Psoas muscle (tissue), 8 donors: ENCODE results near the gene SPAG8. TPM values are rescaled to one million over a fixed set of nuclear protein-coding genes. Genes with fewer than 3 reads are reported as not detected.
A peak's percentile ranks its signal among the peaks of the same experiment; 100 is the strongest.

Experiments used
- ATAC-seq, 4 donors: fragments of 200-7000 bp; cut with Tn5 transposase; one replicate each; pipeline ENCODE4 v1.9.1; 2020; ENCODE audit warnings: moderate library complexity in 3 of 4, mild to moderate bottlenecking in 2 of 4
- DNase-seq, 2 donors: peaks; one replicate each; pipeline ENCODE4 v3.0.0-alpha.2; 2020
- H3K27ac ChIP-seq: fragments of 200-600 bp; one replicate; pipeline ENCODE4 v1.8.0; 2022
- H3K27me3 ChIP-seq, 3 donors: fragments of 200-600 bp in 1 of 3; one replicate each; pipeline versions ENCODE4 v1.6.1 to v1.8.0; 2013 to 2022; ENCODE audit warnings: low read length in 2 of 3, mild to moderate bottlenecking in 2 of 3, moderate library complexity in 1 of 3; ENCODE audit not compliant: insufficient read depth in 3 of 3
- H3K36me3 ChIP-seq, 2 donors: fragments of 200-600 bp in 1 of 2; one replicate each; pipeline versions ENCODE4 v1.6.1 to v1.8.0; 2013 to 2022; ENCODE audit warnings: low read depth in 1 of 2, mild to moderate bottlenecking in 1 of 2, moderate library complexity in 1 of 2; ENCODE audit not compliant: insufficient read depth in 1 of 2
- H3K4me1 ChIP-seq: fragments of 200-600 bp; one replicate; pipeline ENCODE4 v1.8.0; 2022
- H3K4me3 ChIP-seq: fragments of 200-600 bp; one replicate; pipeline ENCODE4 v1.8.0; 2022; ENCODE audit warnings: mild to moderate bottlenecking
- H3K9me3 ChIP-seq: fragments of 200-600 bp; one replicate; pipeline ENCODE4 v1.8.0; 2022
- WGBS, 3 donors: extraction: QIAGEN DNeasy Blood & Tissue Kit; methylation state at CpG; one replicate each; pipeline versions ENCODE4 v1.1.6 to v1.1.7; 2013; 5-methylcytosine and 5-hydroxymethylcytosine counted together
- intact Hi-C, 2 donors: fragments of 100-400 bp; cut with DNase I; formaldehyde crosslinking; loops; one replicate each; pipeline versions ENCODE4 v1.11.0 to v1.14.2; 2022
- polyA plus RNA-seq, 3 donors: library from polyadenylated mRNA; stranded (reverse); fragments of 200-250 nt; gene quantifications; one replicate each; pipeline ENCODE4 v1.2.3, GENCODE V29; 2013
- total RNA-seq, 4 donors: library from RNA; stranded (reverse); fragmentation: NEBNext Ultra II Directional in 2 of 4; extraction: Animal tissue kit (Norgen Biotek cat#: 25700) in 2 of 4; gene quantifications; one replicate each; pipeline versions ENCODE4 v1.2.1 to v1.2.4, GENCODE V29; 2021 to 2023
- TF ChIP-seq, protein P1 (sequence below): fragments of 200-600 bp; IDR thresholded peaks from one replicate; pipeline ENCODE4 v1.8.0; 2022; ENCODE audit warnings: antibody characterized with exemption
- donor health status: healthy with polysubstance abuse.
- donor health status: DM: no; HTN: no; CAD: no; lungs with moderate emphysema.
- donor health status: Bipolar disorder and iron deficiency.
- donor health status: healthy.
- donor health status: DM: yes; HTN: yes; CAD: no.
- donor health status: DM: no; HTN: no; CAD: no.
- donor health status: DM: no; HTN: no; CAD: no.
- donor health status: DM: yes; HTN: yes; CAD: no.

SPAG8 gene
- total and polyA plus RNA-seq, 7 donors: 0.25 to 1.3 (median 0.93) TPM

DNA sequence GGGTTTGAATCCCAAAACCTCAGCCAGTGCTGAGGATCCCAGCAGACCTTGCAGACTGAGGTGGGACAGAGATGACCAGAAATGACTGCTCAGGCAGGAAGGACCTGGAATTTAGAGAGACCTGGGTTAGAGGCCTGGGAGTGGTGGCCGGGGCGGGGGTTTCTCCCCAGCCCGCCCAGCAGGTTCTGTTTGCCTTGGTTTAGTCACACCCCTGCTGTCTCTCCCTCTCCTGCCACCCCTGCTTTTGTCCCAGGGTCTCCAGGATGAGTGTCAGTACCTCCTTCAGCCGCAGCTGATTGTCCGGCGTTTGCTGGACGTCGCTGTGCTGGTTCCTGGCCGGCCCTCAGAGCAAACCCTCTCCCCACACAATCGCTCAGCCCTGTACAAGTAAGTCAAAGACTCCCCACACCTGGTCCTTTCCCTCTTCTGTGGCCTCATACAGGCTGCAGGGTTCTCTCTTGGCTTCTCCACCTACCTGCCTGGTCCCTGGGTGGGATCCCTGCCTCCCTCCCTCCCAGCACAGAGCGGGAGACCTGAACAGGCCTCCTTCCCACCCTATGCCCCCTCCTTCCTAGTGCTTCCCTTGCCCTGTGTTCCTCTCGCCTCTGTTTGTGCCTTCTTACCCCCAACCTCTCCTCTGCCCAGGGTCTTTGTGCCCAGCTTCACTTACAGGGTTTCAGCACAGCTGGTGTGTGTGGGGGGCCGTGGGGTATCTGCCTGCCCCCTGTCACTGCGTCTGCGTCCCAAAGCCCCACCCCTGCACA is 29.0 kb upstream of the SPAG8 start:
- 90 to 92% (median 90%) methylated on average over 12 to 15 of the region's 15 CpGs for WGBS, 3 donors
- Histone ChIP-seq H3K4me3 (no peak overlapping the region), H3K36me3 (peaks cover 0 to 6% of the 10 kb centered on the region in 2 donors), H3K4me1 (peaks cover 15% of the 10 kb centered on the region), H3K27me3 (no peaks in the 10 kb centered on the region), H3K27ac (no peak overlapping the region), H3K9me3 (no peaks in the 10 kb centered on the region)
- DNase-seq (no peak), ATAC-seq (no peak)
- TF ChIP-seq, protein P1, sequence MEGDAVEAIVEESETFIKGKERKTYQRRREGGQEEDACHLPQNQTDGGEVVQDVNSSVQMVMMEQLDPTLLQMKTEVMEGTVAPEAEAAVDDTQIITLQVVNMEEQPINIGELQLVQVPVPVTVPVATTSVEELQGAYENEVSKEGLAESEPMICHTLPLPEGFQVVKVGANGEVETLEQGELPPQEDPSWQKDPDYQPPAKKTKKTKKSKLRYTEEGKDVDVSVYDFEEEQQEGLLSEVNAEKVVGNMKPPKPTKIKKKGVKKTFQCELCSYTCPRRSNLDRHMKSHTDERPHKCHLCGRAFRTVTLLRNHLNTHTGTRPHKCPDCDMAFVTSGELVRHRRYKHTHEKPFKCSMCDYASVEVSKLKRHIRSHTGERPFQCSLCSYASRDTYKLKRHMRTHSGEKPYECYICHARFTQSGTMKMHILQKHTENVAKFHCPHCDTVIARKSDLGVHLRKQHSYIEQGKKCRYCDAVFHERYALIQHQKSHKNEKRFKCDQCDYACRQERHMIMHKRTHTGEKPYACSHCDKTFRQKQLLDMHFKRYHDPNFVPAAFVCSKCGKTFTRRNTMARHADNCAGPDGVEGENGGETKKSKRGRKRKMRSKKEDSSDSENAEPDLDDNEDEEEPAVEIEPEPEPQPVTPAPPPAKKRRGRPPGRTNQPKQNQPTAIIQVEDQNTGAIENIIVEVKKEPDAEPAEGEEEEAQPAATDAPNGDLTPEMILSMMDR: no peak
- intact Hi-C loops: no loop called here

DNA sequence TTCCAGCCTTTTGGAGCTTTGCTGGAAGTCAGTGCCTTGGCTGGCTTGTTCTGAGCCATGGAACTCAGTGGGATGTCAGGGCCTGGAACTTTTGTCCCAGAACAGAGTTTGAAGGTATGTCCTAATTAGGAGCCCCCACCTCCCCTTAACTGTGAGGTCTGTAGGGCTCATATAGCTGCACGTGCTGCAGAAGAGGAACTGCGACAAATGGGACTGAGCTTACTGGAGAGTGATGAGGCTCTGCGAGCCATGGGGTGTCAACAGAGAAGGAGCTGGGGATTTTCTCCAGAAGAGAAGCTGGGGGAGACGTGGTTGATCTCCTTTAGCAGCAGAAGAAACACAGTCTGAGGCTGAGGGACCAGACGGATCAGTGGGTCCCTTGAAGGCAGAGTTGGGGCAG is 27.9 kb upstream of the SPAG8 start:
- TF ChIP-seq, protein P1: no peak
- WGBS, 3 donors: 91 to 96% (median 94%) methylated on average over 5 of the region's 5 CpGs
- intact Hi-C loops: no loop called here
- Histone ChIP-seq H3K4me3 (no peak overlapping the region), H3K36me3 (peaks cover 0 to 6% of the 10 kb centered on the region in 2 donors), H3K4me1 (peaks cover 19% of the 10 kb centered on the region), H3K9me3 (no peaks in the 10 kb centered on the region), H3K27ac (no peak overlapping the region), H3K27me3 (no peaks in the 10 kb centered on the region)
- ATAC-seq (no peak), DNase-seq (no peak)

GRCh38 chr9:35836595-35836994 is 24.5 kb upstream of the SPAG8 start:
- DNase-seq: no peak
- H3K4me1 ChIP-seq: peaks cover 37% of the 10 kb centered on the region

GRCh38 chr9:35835766-35836165 is 23.7 kb upstream of the SPAG8 start:
- no peak overlapping the region for H3K4me3 ChIP-seq
- peak overlapping the region; percentile 58 for H3K27ac ChIP-seq
- no peaks in the 10 kb centered on the region for H3K9me3 ChIP-seq
- TF ChIP-seq, protein P1: no peak
- no peak for ATAC-seq
- 88 to 97% (median 94%) methylated on average over 2 of the region's 2 CpGs for WGBS, 3 donors
- H3K27me3 ChIP-seq: no peaks in the 10 kb centered on the region
- no peak for DNase-seq
- peaks cover 45% of the 10 kb centered on the region for H3K4me1 ChIP-seq
- intact Hi-C loops: loop anchor here in 1 of 2 donors (1.0 kb wide), 1 partner anchor 22 kb away; no protein-coding TSS in a partner anchor
- H3K36me3 ChIP-seq: no peaks in the 10 kb centered on the region

More at GRCh38 chr9:35836595-35836994, 24.5 kb upstream of the SPAG8 start:
- no peaks in the 10 kb centered on the region for H3K27me3 ChIP-seq
- intact Hi-C loops: loop anchor here in 1 of 2 donors (1.0 kb wide), 1 partner anchor 21 kb away; no protein-coding TSS in a partner anchor
- no peak for ATAC-seq
- no peaks in the 10 kb centered on the region for H3K9me3 ChIP-seq
- WGBS, 3 donors: 94 to 97% (median 96%) methylated on average over 5 of the region's 5 CpGs
- TF ChIP-seq, protein P1: no peak
- no peaks in the 10 kb centered on the region for H3K36me3 ChIP-seq
- H3K27ac ChIP-seq: no peak overlapping the region
- no peak overlapping the region for H3K4me3 ChIP-seq
